WTC11 (cell line): ENCODE results near the gene SMC5. TPM values are rescaled to one million over a fixed set of nuclear protein-coding genes. Genes with fewer than 3 reads are reported as not detected.
A peak's percentile ranks its signal among the peaks of the same experiment; 100 is the strongest.

ENCODE experiments used
- ATAC-seq: fragments of 200-7000 bp; cut with Tn5 transposase; 2 replicates; pipeline ENCODE4 v1.10.0; 2021; ENCODE audit warnings: mild to moderate bottlenecking, moderate library complexity
- CTCF ChIA-PET: fragments of 300-600 bp; sonication (Branson Sonifier 250); formaldehyde crosslinking; loops from one replicate; lab custom pipeline; 2021; ENCODE audit warnings: antibody characterized with exemption; lab: Charles Lee
- POLR2A ChIA-PET: fragments of 350-600 bp; sonication (Branson Sonifier 250); formaldehyde crosslinking; loops from one replicate; lab custom pipeline; 2021; ENCODE audit warnings: antibody characterized with exemption; lab: Charles Lee
- DNase-seq: peaks from one replicate; pipeline ENCODE4 v3.0.0; 2021; ENCODE audit warnings: low spot score
- H3K27ac Mint-ChIP-seq: 2 replicates; pipeline ENCODE4 v1.8.0; 2021; ENCODE audit warnings: mixed read lengths
- H3K27me3 Mint-ChIP-seq: 2 replicates; pipeline ENCODE4 v1.8.0; 2021; ENCODE audit warnings: low read depth, mild to moderate bottlenecking, moderate library complexity, mixed read lengths
- H3K36me3 Mint-ChIP-seq: 2 replicates; pipeline ENCODE4 v1.8.0; 2021; ENCODE audit warnings: mixed read lengths
- H3K4me1 Mint-ChIP-seq: 2 replicates; pipeline ENCODE4 v1.8.0; 2022; ENCODE audit warnings: mixed read lengths
- H3K4me3 Mint-ChIP-seq: 2 replicates; pipeline ENCODE4 v1.8.0; 2021; ENCODE audit warnings: mild to moderate bottlenecking, moderate library complexity, mixed read lengths
- H3K9me3 Mint-ChIP-seq: 2 replicates; pipeline ENCODE4 v1.8.0; 2021; ENCODE audit warnings: mixed read lengths
- FOXP1 ChIP-seq: sonication (generic); formaldehyde crosslinking; IDR thresholded peaks from 2 replicates; pipeline ENCODE4 v1.8.0; 2022; ENCODE audit warnings: missing genetic modification reagents, mild to moderate bottlenecking, moderate library complexity, borderline replicate concordance
- JAZF1 ChIP-seq: fragments of 250-450 bp; sonication (Bioruptor Pico); IDR thresholded peaks from 2 replicates; pipeline ENCODE4 v1.9.0; 2021; ENCODE audit warnings: moderate library complexity, mild to moderate bottlenecking, inconsistent platforms
- OVOL2 ChIP-seq: fragments of 250-450 bp; sonication (Bioruptor Pico); IDR thresholded peaks from 2 replicates; pipeline ENCODE4 v1.9.0; 2021; ENCODE audit warnings: mild to moderate bottlenecking, borderline replicate concordance
- TP53 ChIP-seq: sonication (generic); formaldehyde crosslinking; IDR thresholded peaks from 2 replicates; pipeline ENCODE4 v1.8.1; 2023; ENCODE audit warnings: mild to moderate bottlenecking, missing genetic modification reagents
- ZNF416 ChIP-seq: fragments of 250-450 bp; sonication (Bioruptor Pico); IDR thresholded peaks from 2 replicates; pipeline ENCODE4 v1.9.0; 2021; ENCODE audit warnings: mild to moderate bottlenecking, inconsistent platforms
- ZNF423 ChIP-seq: fragments of 250-450 bp; sonication (Bioruptor Pico); IDR thresholded peaks from 2 replicates; pipeline ENCODE4 v2.1.2; 2022; ENCODE audit warnings: mild to moderate bottlenecking, moderate library complexity
- ZNF671 ChIP-seq: fragments of 250-450 bp; sonication (Bioruptor Pico); IDR thresholded peaks from 2 replicates; pipeline ENCODE4 v1.8.0; 2021; ENCODE audit warnings: mild to moderate bottlenecking
- total RNA-seq: library from RNA; stranded (reverse); gene quantifications from 3 replicates; pipeline ENCODE4 v1.2.3, GENCODE V29; 2021
- TF ChIP-seq, protein P1 (sequence below): sonication (generic); formaldehyde crosslinking; IDR thresholded peaks from 2 replicates; pipeline ENCODE4 v1.8.0; 2022; ENCODE audit warnings: missing genetic modification reagents
- TF ChIP-seq, protein P2 (sequence below): sonication (generic); formaldehyde crosslinking; IDR thresholded peaks from 2 replicates; pipeline ENCODE4 v1.8.1; 2022; ENCODE audit warnings: missing genetic modification reagents, borderline replicate concordance
- TF ChIP-seq, protein P3 (sequence below): sonication (generic); formaldehyde crosslinking; IDR thresholded peaks from 2 replicates; pipeline ENCODE4 v1.8.1; 2022; ENCODE audit warnings: low read depth, missing genetic modification reagents, borderline replicate concordance
- TF ChIP-seq, protein P4 (sequence below): sonication (generic); formaldehyde crosslinking; IDR thresholded peaks from 2 replicates; pipeline ENCODE4 v1.8.1; 2023; ENCODE audit warnings: mild to moderate bottlenecking, moderate library complexity, missing genetic modification reagents

Gene SMC5
- total RNA-seq, 1 experiment from 2014 or later, result 20.2 TPM

DNA sequence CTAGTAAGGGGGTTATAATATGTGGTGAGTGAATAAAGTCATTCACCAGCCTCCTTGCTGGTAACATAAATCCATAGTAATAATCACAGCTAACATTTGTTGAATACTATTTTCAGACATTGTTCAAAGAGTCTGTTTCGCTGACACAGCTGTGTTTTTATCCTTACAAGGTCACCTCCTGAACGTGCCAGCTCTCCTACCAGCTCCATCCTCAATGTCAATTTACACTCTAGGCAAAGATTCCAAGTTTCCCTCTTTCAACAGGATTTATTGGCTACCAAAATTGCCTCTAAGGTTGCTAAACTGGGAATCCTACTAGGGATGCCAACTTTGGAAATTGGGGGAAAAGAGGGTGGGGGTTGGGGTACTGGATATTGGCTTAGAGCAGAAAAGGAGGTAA lies 30.7 kb upstream of the SMC5 start:
- ChIA-PET POLR2A (no interaction called here), CTCF (interaction anchor here (0.8 to 2.6 kb wide), 6 partner anchors 78 to 555 kb away, joined by 3 to 12 read pairs (median 5); no protein-coding TSS in a partner anchor)
- no peak overlapping the region for H3K27ac Mint-ChIP-seq
- H3K4me1 Mint-ChIP-seq, result peaks cover 7% of the 10 kb centered on the region; the same call in 1 of the 2 replicates
- no peak for ATAC-seq
- no peak for DNase-seq
- peaks cover under 1% of the 10 kb centered on the region for H3K36me3 Mint-ChIP-seq
- no peak for TF ChIP-seq TP53 (CRISPR knock-in tag)
- TF ChIP-seq, protein P1, sequence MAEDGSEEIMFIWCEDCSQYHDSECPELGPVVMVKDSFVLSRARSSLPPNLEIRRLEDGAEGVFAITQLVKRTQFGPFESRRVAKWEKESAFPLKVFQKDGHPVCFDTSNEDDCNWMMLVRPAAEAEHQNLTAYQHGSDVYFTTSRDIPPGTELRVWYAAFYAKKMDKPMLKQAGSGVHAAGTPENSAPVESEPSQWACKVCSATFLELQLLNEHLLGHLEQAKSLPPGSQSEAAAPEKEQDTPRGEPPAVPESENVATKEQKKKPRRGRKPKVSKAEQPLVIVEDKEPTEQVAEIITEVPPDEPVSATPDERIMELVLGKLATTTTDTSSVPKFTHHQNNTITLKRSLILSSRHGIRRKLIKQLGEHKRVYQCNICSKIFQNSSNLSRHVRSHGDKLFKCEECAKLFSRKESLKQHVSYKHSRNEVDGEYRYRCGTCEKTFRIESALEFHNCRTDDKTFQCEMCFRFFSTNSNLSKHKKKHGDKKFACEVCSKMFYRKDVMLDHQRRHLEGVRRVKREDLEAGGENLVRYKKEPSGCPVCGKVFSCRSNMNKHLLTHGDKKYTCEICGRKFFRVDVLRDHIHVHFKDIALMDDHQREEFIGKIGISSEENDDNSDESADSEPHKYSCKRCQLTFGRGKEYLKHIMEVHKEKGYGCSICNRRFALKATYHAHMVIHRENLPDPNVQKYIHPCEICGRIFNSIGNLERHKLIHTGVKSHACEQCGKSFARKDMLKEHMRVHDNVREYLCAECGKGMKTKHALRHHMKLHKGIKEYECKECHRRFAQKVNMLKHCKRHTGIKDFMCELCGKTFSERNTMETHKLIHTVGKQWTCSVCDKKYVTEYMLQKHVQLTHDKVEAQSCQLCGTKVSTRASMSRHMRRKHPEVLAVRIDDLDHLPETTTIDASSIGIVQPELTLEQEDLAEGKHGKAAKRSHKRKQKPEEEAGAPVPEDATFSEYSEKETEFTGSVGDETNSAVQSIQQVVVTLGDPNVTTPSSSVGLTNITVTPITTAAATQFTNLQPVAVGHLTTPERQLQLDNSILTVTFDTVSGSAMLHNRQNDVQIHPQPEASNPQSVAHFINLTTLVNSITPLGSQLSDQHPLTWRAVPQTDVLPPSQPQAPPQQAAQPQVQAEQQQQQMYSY (CRISPR knock-in tag), result no peak
- TF ChIP-seq ZNF416, result no peak
- TF ChIP-seq, protein P2, sequence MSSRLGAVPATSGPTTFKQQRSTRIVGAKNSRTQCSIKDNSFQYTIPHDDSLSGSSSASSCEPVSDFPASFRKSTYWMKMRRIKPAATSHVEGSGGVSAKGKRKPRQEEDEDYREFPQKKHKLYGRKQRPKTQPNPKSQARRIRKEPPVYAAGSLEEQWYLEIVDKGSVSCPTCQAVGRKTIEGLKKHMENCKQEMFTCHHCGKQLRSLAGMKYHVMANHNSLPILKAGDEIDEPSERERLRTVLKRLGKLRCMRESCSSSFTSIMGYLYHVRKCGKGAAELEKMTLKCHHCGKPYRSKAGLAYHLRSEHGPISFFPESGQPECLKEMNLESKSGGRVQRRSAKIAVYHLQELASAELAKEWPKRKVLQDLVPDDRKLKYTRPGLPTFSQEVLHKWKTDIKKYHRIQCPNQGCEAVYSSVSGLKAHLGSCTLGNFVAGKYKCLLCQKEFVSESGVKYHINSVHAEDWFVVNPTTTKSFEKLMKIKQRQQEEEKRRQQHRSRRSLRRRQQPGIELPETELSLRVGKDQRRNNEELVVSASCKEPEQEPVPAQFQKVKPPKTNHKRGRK (CRISPR knock-in tag), result no peak
- TF ChIP-seq ZNF423 (CRISPR knock-in tag), result no peak
- TF ChIP-seq, protein P3, sequence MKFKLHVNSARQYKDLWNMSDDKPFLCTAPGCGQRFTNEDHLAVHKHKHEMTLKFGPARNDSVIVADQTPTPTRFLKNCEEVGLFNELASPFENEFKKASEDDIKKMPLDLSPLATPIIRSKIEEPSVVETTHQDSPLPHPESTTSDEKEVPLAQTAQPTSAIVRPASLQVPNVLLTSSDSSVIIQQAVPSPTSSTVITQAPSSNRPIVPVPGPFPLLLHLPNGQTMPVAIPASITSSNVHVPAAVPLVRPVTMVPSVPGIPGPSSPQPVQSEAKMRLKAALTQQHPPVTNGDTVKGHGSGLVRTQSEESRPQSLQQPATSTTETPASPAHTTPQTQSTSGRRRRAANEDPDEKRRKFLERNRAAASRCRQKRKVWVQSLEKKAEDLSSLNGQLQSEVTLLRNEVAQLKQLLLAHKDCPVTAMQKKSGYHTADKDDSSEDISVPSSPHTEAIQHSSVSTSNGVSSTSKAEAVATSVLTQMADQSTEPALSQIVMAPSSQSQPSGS (CRISPR knock-in tag), result no peak
- no peak overlapping the region for H3K4me3 Mint-ChIP-seq
- peaks cover 1% of the 10 kb centered on the region for H3K9me3 Mint-ChIP-seq
- H3K27me3 Mint-ChIP-seq, result peaks cover 2% of the 10 kb centered on the region; the same call in 1 of the 2 replicates

DNA sequence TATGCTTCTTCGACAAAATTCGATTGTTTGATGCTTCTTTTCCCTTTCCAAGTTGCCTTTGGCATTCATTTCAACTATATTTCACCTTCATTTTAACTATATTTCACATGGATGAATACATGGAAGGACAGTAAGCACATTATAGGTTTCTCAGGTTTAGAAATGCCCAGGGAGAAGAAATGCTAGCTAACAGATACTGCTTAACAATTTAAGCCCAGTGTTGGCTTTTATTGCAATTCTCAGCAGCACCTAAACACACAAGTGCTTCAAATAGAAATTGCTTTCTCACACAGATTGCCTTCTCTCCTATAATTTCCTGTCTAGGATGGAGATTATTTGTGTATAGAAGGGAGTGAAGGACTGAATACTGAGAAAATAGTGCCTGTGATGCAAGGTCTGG lies 30.2 kb upstream of the SMC5 start:
- no peak overlapping the region for H3K27ac Mint-ChIP-seq
- H3K9me3 Mint-ChIP-seq, result peaks cover 6% of the 10 kb centered on the region
- DNase-seq (no peak), ATAC-seq (no peak)
- peaks cover 8% of the 10 kb centered on the region; the same call in 1 of the 2 replicates for H3K4me1 Mint-ChIP-seq
- H3K4me3 Mint-ChIP-seq, result no peak overlapping the region
- ChIA-PET CTCF (interaction anchor here (0.8 to 2.6 kb wide), 5 partner anchors 79 to 556 kb away, joined by 4 to 12 read pairs (median 5); no protein-coding TSS in a partner anchor), POLR2A (no interaction called here)
- H3K27me3 Mint-ChIP-seq, result peaks cover 6% of the 10 kb centered on the region; the same call in 1 of the 2 replicates
- TF ChIP-seq OVOL2 (no peak), ZNF671 (no peak), FOXP1 (CRISPR knock-in tag) (no peak)
- H3K36me3 Mint-ChIP-seq, result peaks cover 5% of the 10 kb centered on the region

DNA sequence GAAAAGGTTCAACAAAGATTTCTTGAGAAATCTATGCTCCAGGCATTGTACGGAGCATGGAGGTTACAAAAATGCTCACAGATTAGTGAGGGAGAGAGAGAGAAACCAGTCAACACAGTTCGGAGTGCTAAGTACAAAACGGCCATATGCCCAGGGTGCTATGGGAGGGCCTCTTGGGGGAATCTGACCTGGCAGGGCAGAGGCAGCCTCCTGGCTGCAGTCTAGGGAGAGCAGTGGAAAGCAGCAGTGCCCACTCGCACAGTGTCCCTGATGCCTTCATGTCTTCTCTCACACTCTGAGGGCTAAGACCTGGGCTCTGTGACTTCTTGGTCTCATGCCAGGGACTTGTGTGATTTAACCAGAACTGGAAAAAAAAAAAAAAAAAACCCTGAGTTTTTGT lies 29.8 kb upstream of the SMC5 start:
- CTCF ChIA-PET, result interaction anchor here (0.7 to 2.6 kb wide), 13 partner anchors 10 to 556 kb away, joined by 3 to 24 read pairs (median 4); partner anchors contain the start of gene MAMDC2
- POLR2A ChIA-PET, result interaction anchor here (0.7 kb wide), 1 partner anchor 177 kb away, joined by 4 read pairs; no protein-coding TSS in a partner anchor
- TF ChIP-seq, protein P4, sequence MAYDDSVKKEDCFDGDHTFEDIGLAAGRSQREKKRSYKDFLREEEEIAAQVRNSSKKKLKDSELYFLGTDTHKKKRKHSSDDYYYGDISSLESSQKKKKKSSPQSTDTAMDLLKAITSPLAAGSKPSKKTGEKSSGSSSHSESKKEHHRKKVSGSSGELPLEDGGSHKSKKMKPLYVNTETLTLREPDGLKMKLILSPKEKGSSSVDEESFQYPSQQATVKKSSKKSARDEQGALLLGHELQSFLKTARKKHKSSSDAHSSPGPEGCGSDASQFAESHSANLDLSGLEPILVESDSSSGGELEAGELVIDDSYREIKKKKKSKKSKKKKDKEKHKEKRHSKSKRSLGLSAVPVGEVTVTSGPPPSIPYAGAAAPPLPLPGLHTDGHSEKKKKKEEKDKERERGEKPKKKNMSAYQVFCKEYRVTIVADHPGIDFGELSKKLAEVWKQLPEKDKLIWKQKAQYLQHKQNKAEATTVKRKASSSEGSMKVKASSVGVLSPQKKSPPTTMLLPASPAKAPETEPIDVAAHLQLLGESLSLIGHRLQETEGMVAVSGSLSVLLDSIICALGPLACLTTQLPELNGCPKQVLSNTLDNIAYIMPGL (CRISPR knock-in tag), result no peak
- no peak for TF ChIP-seq JAZF1 (CRISPR knock-in tag)
- DNase-seq (no peak), ATAC-seq (peak; percentile 34; the same call in 1 of the 2 replicates)
- peaks cover 10% of the 10 kb centered on the region for H3K9me3 Mint-ChIP-seq
- no peak overlapping the region for H3K4me3 Mint-ChIP-seq
- no peak overlapping the region for H3K27ac Mint-ChIP-seq
- peaks cover 10% of the 10 kb centered on the region for H3K36me3 Mint-ChIP-seq
- peaks cover 9% of the 10 kb centered on the region for H3K27me3 Mint-ChIP-seq
- H3K4me1 Mint-ChIP-seq, result peaks cover 12% of the 10 kb centered on the region; the same call in 1 of the 2 replicates
